Activated naive CD8-positive, alpha-beta T cell treated with anti-CD3 and anti-CD28 coated beads for 36 hours (primary cell): ENCODE measurements around the gene CDK15. TPM values are rescaled to one million over a fixed set of nuclear protein-coding genes. Genes with fewer than 3 reads are reported as not detected.

Source experiments
- DNase-seq: peaks from one replicate; pipeline ENCODE4 v3.0.0; 2021
- H3K27ac Mint-ChIP-seq: one replicate; pipeline ENCODE4 v1.8.0; 2022; ENCODE audit warnings: mild to moderate bottlenecking, moderate library complexity, mixed read lengths
- H3K27me3 Mint-ChIP-seq: one replicate; pipeline ENCODE4 v1.8.0; 2022; ENCODE audit warnings: mild to moderate bottlenecking, mixed read lengths
- H3K36me3 Mint-ChIP-seq: one replicate; pipeline ENCODE4 v1.8.0; 2021; ENCODE audit warnings: mild to moderate bottlenecking, mixed read lengths
- H3K4me1 Mint-ChIP-seq: one replicate; pipeline ENCODE4 v1.8.0; 2021; ENCODE audit warnings: mixed read lengths
- H3K4me3 Mint-ChIP-seq: one replicate; pipeline ENCODE4 v1.8.0; 2022; ENCODE audit warnings: mild to moderate bottlenecking, moderate library complexity, mixed read lengths
- H3K9me3 Mint-ChIP-seq: one replicate; pipeline ENCODE4 v1.8.0; 2022; ENCODE audit warnings: mixed read lengths
- total RNA-seq, 2 experiments: library from RNA; stranded (reverse); gene quantifications; one replicate each; pipeline ENCODE4 v1.2.3, GENCODE V29; 2021

Gene CDK15
- total RNA-seq, 2 experiments from 2014 or later = not detected

DNA sequence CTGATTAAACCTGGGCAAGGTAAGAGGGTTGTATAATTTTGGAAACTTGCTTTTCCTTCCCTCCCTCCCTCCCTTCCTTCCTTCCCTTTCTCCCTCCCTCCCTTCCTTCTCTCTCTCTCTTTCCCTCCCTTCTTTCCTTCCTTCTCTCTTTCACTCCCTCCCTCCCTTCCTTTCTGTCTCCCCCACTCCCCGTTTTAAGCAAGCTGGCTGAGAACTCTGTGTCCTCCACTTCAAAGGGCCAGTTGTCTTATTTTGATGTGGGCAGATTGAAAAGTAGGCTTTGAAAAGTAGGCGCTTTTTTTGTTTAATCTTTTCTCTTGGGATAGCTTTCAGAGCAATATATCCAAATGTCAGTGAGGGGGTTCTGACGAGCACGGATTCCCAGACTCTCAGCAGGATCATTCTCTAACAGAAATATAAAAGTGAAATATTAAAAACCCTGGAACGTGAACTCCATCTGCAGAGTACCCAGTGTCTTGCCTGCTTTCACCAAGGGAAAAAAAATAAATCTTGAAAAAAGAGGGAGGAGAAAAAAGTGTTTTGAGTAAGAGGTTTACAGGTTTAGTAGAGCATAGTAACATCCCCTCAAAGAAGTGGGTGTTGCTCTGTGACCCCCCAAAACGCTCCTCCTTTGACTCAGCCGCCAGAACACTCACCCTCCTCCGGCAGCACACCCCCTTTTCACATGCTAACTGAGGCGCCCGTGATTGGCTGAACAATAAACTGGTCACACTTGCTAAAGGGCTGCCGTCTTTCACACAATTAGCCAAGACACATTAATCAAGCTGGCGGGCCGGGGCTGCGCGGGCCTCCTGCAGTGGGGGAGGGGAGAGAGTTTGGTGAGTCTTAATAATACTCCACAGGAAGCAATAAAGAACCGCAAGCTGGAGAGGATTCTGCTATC is 52.2 kb downstream of the CDK15 start:
- H3K36me3 Mint-ChIP-seq = no peaks in the 10 kb centered on the region
- peak; percentile 46 for DNase-seq
- peaks cover 15% of the 10 kb centered on the region for H3K4me1 Mint-ChIP-seq
- H3K27me3 Mint-ChIP-seq = peaks cover 23% of the 10 kb centered on the region
- no peaks in the 10 kb centered on the region for H3K9me3 Mint-ChIP-seq
- peak overlapping the region; percentile 38 for H3K4me3 Mint-ChIP-seq
- H3K27ac Mint-ChIP-seq = no peak overlapping the region

DNA sequence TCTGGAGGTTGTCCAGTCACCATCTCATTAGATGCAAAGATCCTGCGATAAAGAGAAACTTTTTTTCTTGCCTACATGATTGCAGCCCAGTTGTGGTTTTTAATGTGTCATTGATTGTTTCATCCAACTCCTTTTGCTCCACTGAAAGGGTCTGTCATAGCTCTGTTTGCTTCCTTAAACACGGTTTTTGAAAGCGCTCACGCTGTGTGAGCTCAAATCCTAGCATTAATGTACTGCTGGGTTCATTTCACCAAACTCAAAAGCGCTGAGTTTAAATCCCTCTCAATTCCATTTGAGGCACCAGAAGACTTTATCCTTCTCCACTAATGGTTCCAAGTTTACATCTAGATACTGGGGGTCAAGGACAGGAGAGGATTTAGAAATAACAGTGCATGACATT is 53.6 kb downstream of the CDK15 start:
- H3K27me3 Mint-ChIP-seq = peaks cover 26% of the 10 kb centered on the region
- no peaks in the 10 kb centered on the region for H3K9me3 Mint-ChIP-seq
- no peak overlapping the region for H3K4me3 Mint-ChIP-seq
- H3K36me3 Mint-ChIP-seq = no peaks in the 10 kb centered on the region
- H3K4me1 Mint-ChIP-seq = peaks cover 15% of the 10 kb centered on the region
- no peak overlapping the region for H3K27ac Mint-ChIP-seq
- DNase-seq = no peak

DNA sequence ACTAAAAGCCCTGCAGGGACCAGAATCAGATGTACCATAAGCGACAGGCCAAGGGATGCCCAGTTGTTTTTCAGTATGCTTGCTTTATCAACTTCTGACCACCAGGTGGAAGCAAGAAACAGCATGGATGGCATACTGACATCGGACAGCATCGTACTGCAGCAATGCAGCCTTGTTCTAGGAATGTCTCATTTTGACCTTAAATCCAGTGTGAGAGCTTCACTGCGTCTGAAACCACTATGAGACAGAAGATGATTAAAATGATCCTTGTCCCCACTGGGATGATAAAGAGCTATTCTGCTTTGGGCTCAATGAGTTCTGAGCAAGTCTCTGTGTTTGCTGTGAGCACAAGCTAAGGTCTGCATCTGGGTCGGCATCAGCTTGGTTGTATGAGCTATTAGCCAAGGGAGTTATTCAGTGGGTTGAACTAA is 54.3 kb downstream of the CDK15 start:
- no peaks in the 10 kb centered on the region for H3K9me3 Mint-ChIP-seq
- DNase-seq = peak; percentile 18
- no peak overlapping the region for H3K4me3 Mint-ChIP-seq
- no peak overlapping the region for H3K27ac Mint-ChIP-seq
- H3K4me1 Mint-ChIP-seq = peaks cover 15% of the 10 kb centered on the region
- H3K36me3 Mint-ChIP-seq = no peaks in the 10 kb centered on the region
- peaks cover 27% of the 10 kb centered on the region for H3K27me3 Mint-ChIP-seq

DNA sequence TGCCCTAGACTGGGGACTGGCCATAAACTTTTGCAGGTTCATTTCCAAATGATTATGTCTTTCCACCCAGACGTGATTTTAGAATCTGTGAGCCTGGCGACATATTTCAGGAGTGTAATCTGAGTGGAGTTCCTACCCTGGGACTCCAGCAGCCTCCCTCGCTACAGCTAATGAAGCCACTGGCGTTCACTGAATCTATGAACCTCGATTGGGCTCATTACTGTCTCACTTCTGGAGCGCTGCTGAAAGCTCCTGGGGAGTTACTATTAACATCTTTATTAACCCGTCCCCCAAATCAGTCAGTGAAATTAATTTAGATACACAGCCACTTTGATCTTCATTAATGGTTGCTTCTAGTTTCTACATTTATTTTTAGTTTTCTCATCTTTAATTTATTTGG is 56.5 kb downstream of the CDK15 start:
- no peaks in the 10 kb centered on the region for H3K9me3 Mint-ChIP-seq

DNA sequence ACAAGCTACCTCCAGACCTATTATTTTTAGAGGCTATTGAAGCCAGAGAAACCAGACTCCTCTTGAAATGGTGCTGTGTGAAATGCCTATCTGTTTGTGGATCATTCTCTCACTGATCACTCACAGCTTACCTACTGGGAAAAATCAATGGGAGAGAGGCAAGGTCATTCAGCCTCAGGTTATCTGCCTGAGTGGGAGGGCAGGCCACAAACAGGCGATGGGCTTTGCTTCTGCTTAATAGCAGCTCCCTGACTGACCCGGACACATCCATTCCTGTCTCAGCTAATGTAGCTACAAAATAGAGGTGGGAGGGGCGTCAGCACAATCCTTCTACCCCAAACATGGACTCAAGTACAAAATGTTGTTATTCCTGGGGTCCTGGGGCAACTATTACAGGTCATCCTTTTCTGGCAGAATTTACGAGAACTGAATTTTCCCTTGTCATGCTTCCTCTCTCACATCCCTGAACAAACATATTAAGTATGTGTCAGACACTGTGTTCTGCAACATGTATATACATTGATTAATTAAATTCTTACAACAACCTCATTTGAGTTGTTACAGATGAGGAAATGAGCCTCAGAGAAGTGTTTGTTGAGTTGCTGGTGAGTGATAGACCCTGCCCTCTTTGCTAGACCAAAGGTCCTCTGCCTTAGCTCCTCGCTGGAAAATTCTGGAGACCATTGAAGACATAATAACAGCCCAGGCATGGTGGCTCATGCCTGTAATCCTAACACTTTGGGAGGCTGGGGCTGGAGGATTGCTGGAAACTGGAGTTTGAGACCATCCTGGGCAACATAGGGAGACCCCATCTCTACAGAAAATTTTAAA is 60.5 kb downstream of the CDK15 start:
- Mint-ChIP-seq H3K4me1 (no peaks in the 10 kb centered on the region), H3K9me3 (no peaks in the 10 kb centered on the region), H3K4me3 (no peak overlapping the region), H3K27ac (no peak overlapping the region), H3K27me3 (peaks cover 13% of the 10 kb centered on the region), H3K36me3 (no peaks in the 10 kb centered on the region)
- no peak for DNase-seq

More for the DNA sequence above, 56.5 kb downstream of the CDK15 start:
- Mint-ChIP-seq H3K4me3 (no peak overlapping the region), H3K27me3 (peaks cover 28% of the 10 kb centered on the region), H3K27ac (no peak overlapping the region), H3K4me1 (peaks cover 15% of the 10 kb centered on the region), H3K36me3 (no peaks in the 10 kb centered on the region)
- no peak for DNase-seq

DNA sequence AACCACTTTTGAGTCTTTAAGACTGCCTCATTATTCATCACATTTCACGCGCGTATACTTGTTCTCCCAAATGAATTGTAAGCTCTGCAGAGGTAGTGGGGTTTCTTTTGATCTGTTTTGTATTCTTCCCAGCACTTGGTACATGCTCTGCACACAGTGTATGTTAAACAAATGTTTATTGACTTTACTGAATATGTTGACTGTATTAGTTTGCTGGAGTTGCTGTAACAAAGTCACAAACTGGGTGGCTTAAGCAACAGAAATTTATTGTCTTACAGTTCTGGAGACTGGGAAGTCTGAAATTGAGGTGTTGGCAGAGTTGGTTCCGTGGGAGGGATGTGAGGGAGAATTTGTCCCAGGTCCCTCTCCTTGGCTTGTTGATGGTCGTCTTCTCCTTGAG is 65.1 kb downstream of the CDK15 start:
- Mint-ChIP-seq H3K36me3 (no peaks in the 10 kb centered on the region), H3K4me3 (no peak overlapping the region), H3K27me3 (peaks cover 10% of the 10 kb centered on the region), H3K9me3 (no peaks in the 10 kb centered on the region), H3K4me1 (no peaks in the 10 kb centered on the region), H3K27ac (no peak overlapping the region)
- no peak for DNase-seq

DNA sequence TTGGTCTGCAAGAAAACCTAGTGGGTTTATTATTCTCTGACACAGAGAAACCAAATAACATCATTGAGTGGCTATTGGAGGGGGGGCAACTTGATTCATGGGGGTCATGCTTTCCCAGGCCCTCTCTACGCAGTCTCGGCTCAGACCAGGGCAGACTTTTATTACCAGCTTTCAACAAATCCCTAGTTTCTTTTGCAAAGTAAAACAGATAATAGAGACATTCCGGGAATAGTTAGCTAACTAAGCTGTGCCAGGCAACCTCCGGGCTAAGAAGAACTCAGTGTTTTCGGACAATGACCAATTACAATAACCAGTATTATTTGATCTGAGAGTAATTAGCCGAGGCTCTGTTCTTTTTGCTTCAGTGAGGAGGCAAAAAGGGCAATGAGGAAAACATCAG is 66.3 kb downstream of the CDK15 start:
- Mint-ChIP-seq H3K4me3 (no peak overlapping the region), H3K27me3 (peaks cover 10% of the 10 kb centered on the region), H3K4me1 (no peaks in the 10 kb centered on the region), H3K36me3 (no peaks in the 10 kb centered on the region), H3K9me3 (no peaks in the 10 kb centered on the region), H3K27ac (no peak overlapping the region)
- DNase-seq = no peak

DNA sequence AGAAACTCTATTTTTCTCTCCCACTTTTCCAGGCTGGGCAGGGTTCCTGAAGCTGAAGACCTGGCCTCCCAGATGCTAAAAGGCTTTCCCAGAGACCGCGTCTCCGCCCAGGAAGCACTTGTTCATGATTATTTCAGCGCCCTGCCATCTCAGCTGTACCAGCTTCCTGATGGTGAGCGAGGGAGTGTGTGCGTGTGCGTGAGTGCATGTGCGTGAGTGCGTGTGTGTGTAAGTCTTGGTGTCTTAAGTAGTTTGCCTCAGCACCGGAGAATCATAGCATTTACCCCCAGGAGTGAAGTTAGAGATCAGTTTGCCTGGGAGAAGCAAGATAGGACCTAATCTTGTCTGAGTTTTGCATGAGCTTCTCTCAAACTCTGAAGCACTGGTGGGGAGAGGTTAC is 73.7 kb downstream of the CDK15 start:
- H3K4me1 Mint-ChIP-seq = peaks cover 16% of the 10 kb centered on the region
- no peak for DNase-seq
- H3K36me3 Mint-ChIP-seq = no peaks in the 10 kb centered on the region
- H3K9me3 Mint-ChIP-seq = no peaks in the 10 kb centered on the region
- H3K27ac Mint-ChIP-seq = no peak overlapping the region
- H3K4me3 Mint-ChIP-seq = no peak overlapping the region
- H3K27me3 Mint-ChIP-seq = peaks cover 52% of the 10 kb centered on the region

DNA sequence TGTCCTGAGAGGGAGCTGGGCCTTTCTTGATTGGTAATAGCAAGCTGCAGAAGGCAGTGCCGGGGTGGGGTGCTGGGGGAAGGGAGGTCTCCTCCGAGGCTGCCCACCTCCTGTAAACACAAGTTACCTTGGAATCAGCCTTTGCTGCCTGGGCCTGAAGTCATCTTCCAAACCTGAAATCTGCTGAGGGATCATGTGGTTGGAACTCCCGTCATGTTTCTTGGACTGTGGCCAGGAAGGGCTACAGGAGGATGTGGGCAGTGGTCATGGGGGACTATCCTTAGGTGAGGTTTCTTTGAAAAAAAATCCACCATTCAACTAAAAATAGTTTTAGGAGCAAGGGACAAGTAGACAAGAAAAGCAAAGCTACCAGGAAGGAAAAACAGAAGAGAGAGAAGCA is 74.2 kb downstream of the CDK15 start:
- Mint-ChIP-seq H3K36me3 (no peaks in the 10 kb centered on the region), H3K9me3 (no peaks in the 10 kb centered on the region), H3K27ac (no peak overlapping the region), H3K4me3 (no peak overlapping the region), H3K27me3 (peaks cover 52% of the 10 kb centered on the region), H3K4me1 (peaks cover 16% of the 10 kb centered on the region)
- no peak for DNase-seq

DNA sequence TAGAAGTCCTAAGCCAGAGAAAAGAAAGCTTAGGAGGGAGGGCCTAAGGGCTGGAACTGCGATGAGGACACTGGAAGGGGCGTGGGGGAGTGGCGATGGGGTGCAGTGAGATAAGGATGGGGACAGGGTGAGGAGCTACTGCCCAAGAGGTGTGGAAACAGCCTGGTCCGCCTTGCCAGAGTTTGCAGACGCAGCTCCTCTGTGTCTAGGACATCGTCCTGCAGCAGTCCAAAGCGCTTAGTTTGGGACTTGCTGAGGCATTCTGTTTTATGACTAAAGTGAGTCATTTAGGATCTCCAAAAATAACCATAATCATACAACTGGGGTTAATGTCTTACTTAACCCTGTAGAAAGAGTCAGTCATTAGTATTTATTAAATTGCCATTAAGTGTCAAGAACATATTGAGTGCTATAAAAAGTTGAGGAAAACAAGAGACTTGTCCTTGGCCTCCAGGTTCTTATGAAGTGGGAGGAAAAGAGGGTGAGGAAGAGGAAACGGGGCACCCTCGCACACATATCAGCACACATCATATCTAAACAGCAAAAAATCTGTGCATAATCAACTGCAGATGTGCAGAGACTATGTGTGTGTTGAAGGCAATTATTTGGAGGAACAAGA is 74.8 kb downstream of the CDK15 start:
- Mint-ChIP-seq H3K27me3 (peaks cover 56% of the 10 kb centered on the region), H3K4me3 (no peak overlapping the region), H3K4me1 (peaks cover 16% of the 10 kb centered on the region), H3K36me3 (no peaks in the 10 kb centered on the region), H3K9me3 (no peaks in the 10 kb centered on the region), H3K27ac (no peak overlapping the region)
- DNase-seq = no peak

DNA sequence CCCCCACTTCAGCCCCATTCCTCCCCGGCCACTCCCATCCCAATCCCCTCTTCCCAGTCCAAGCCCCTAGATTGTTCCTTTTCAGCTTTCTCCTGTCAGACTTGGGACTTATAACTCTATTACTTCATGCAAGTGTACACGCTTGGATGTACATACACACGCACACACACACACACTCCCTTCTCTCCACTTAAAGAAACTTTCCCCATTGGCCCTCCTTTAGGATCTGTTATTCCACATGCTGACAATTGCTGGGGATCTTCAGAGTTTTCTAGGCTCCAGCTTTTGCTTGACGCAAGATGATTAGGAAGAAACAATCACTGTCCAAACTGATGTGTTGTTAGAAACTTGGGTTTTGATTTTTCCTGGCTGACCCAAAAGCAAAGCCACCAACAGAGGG is 75.4 kb downstream of the CDK15 start:
- Mint-ChIP-seq H3K27ac (no peak overlapping the region), H3K36me3 (no peaks in the 10 kb centered on the region), H3K4me3 (no peak overlapping the region), H3K9me3 (no peaks in the 10 kb centered on the region), H3K27me3 (peaks cover 56% of the 10 kb centered on the region), H3K4me1 (peaks cover 16% of the 10 kb centered on the region)
- DNase-seq = no peak

DNA sequence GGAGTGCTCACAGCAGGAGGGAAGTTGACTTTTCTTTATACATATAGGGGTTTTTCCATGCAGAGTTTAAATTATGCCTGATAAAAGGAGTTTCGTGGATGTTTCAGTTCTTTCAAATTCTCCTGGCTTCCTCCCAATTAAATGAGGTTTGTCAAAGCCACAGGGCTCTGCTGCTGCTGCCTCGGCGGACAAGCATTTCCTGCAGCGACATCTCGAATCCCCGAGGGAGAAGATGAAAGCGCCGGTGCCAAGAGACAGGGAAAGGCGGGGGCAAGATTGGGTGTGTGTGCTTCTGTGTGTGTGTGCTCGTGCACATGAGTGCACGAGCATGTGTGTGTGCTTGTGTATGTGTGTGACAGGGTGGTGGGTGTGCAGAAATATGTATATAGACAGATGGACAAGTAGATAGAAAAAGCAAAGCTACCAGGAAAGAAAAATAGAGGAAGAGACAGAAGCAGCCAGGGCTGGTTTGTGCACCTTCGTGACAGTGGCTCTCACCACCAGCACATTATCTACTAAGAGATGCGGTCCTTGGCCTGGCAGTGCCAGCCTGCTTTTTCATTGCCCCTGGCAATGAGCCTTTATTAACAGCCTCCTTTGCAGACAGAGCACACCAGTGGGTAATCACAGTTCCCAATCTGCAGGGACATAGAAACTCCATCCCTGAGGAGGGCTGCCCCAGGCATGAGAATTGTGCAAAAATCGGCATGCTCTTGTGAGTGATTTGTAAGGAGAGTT is 76.2 kb downstream of the CDK15 start:
- DNase-seq = no peak
- no peaks in the 10 kb centered on the region for H3K9me3 Mint-ChIP-seq
- no peak overlapping the region for H3K27ac Mint-ChIP-seq
- H3K27me3 Mint-ChIP-seq = peaks cover 58% of the 10 kb centered on the region
- H3K4me1 Mint-ChIP-seq = peaks cover 16% of the 10 kb centered on the region
- H3K36me3 Mint-ChIP-seq = no peaks in the 10 kb centered on the region
- peak overlapping the region; percentile 44 for H3K4me3 Mint-ChIP-seq

DNA sequence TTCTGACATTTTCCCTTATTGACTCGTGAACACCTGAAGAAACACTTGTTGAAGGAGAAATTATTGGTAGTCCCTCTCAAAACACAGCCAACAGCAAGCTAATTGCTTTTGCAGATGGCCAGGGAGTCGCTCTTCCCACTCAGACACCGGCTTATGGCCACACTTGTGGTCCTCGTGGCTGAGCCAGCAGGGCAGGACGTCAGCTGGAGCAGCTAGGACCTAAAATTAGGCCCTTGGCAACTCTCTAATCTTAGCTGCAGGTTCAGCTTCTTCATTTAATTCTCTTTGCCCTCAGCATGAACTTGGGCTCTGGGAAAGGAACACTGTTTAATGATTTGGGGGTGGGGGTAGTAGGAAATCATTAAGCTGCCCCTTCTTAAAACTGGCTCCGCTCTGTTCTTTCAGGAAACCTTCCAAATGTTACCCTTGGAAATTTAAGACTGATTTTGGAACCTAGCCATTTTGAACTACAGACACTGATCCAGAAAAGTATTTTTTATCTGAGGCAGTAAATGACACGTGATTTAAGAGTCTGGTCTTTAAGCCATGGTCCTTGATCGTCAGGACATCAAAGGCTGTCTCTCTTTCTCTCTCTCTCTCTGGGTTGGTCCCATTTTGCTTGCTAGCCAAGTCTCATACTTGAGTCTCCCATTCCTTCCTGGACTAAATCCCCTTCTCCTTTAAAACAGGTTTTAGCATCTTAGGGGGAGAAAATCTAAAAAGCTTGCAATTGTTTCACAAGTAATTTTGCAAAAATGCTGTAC is 77.5 kb downstream of the CDK15 start:
- peaks cover 16% of the 10 kb centered on the region for H3K4me1 Mint-ChIP-seq
- no peak for DNase-seq
- no peak overlapping the region for H3K27ac Mint-ChIP-seq
- H3K4me3 Mint-ChIP-seq = no peak overlapping the region
- H3K36me3 Mint-ChIP-seq = no peaks in the 10 kb centered on the region
- peaks cover 67% of the 10 kb centered on the region for H3K27me3 Mint-ChIP-seq
- no peaks in the 10 kb centered on the region for H3K9me3 Mint-ChIP-seq

DNA sequence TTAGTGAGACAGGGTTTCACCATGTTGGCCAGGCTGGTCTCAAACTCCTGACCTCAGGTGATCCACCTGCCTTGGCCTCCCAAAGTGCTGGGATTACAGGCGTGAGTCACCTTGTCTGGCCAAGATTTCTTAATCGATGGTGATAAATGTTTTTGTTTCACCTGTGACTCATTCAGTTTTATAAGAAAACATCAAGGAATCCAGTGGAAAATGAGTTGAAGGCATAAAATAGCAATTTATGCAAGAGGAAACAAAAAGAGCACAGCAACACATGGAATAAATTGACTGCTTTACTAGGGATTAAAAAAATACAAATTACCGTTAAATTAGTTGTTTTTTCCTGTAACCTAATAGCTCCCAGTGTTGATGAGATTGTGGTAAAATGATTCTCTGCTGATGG is 80.2 kb downstream of the CDK15 start:
- no peaks in the 10 kb centered on the region for H3K36me3 Mint-ChIP-seq
- no peak overlapping the region for H3K4me3 Mint-ChIP-seq
- peaks cover 61% of the 10 kb centered on the region for H3K27me3 Mint-ChIP-seq
- peaks cover 7% of the 10 kb centered on the region for H3K4me1 Mint-ChIP-seq
- DNase-seq = no peak
- no peak overlapping the region for H3K27ac Mint-ChIP-seq
- no peaks in the 10 kb centered on the region for H3K9me3 Mint-ChIP-seq
